ENCODE data around the gene CENPU.

The CENPU gene

GRCh38 chr4:184729946-184730345 is 4.0 kb downstream of the CENPU start:
- H3K36me3 ChIP-seq (ENCODE audit: control insufficient read depth in 2 of 2, insufficient read depth in 1 of 2, low read length in 2 of 2), result peaks cover 29 to 61% of the 10 kb centered on the region in 2 experiments; a peak in 2 of 3 replicates
- ChIA-PET POLR2A (no interaction called here), CTCF (interaction anchor here (0.8 kb wide), 1 partner anchor 10 kb away, joined by 3 read pairs; no protein-coding TSS in a partner anchor)

GRCh38 chr4:184728858-184729257 is 5.0 kb downstream of the CENPU start:
- Histone ChIP-seq H3K4me3 (ENCODE audit: low read depth, low read length) (no peak overlapping the region), H3K4me1 (ENCODE audit: control insufficient read depth, insufficient read depth, low read length) (no peaks in the 10 kb centered on the region), H3K36me3 (ENCODE audit: control insufficient read depth in 2 of 2, insufficient read depth in 1 of 2, low read length in 2 of 2) (peaks cover 29 to 72% of the 10 kb centered on the region in 2 experiments; a peak in 2 of 3 replicates), H3K9me3 (ENCODE audit: control insufficient read depth, insufficient read depth, low read depth, low read length) (no peaks in the 10 kb centered on the region), H3K27ac (ENCODE audit: extremely low read depth, low read depth, low read length) (no peak overlapping the region)
- ChIA-PET POLR2A (no interaction called here), CTCF (interaction anchor here (0.6 kb wide), 1 partner anchor 363 kb away, joined by 3 read pairs; no protein-coding TSS in a partner anchor)
- no peak for TF ChIP-seq YY1 (tag by site-specific recombination; IDR thresholded peaks at IDR 0.05)
- no peak for TF ChIP-seq ZNF792 (tag by site-specific recombination; IDR thresholded peaks at IDR 0.05)
- TF ChIP-seq ZSCAN4 (tag by site-specific recombination; IDR thresholded peaks at IDR 0.05), result no peak
- no peak for TF ChIP-seq ZBTB20 (tag by site-specific recombination; IDR thresholded peaks at IDR 0.05)
- TF ChIP-seq, protein P1, sequence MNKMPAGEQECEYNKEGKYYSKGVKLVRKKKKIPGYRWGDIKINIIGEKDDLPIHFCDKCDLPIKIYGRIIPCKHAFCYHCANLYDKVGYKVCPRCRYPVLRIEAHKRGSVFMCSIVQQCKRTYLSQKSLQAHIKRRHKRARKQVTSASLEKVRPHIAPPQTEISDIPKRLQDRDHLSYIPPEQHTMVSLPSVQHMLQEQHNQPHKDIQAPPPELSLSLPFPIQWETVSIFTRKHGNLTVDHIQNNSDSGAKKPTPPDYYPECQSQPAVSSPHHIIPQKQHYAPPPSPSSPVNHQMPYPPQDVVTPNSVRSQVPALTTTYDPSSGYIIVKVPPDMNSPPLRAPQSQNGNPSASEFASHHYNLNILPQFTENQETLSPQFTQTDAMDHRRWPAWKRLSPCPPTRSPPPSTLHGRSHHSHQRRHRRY (tag by site-specific recombination; IDR thresholded peaks at IDR 0.05), result no peak
- no peak for TF ChIP-seq EGR2 (tag by site-specific recombination; IDR thresholded peaks at IDR 0.05; ENCODE audit: low read depth)
- no peak for TF ChIP-seq ZNF624 (tag by site-specific recombination; IDR thresholded peaks at IDR 0.05)
- no peak for TF ChIP-seq GLIS2 (tag by site-specific recombination; IDR thresholded peaks at IDR 0.05)
- TF ChIP-seq CTCF (tag by site-specific recombination; IDR thresholded peaks at IDR 0.05), result no peak
- TF ChIP-seq ZNF248 (tag by site-specific recombination; IDR thresholded peaks at IDR 0.05), result no peak
- no peak for TF ChIP-seq ZNF830 (tag by site-specific recombination; IDR thresholded peaks at IDR 0.05; ENCODE audit: low read depth)
- no peak for TF ChIP-seq KLF10 (tag by site-specific recombination; IDR thresholded peaks at IDR 0.05)
- no peak for TF ChIP-seq PRDM2 (tag by site-specific recombination; IDR thresholded peaks at IDR 0.05; ENCODE audit: borderline replicate concordance)
- no peak for TF ChIP-seq ZNF629 (tag by site-specific recombination; IDR thresholded peaks at IDR 0.05)

More at GRCh38 chr4:184729946-184730345, 4.0 kb downstream of the CENPU start:
- Histone ChIP-seq H3K4me1 (ENCODE audit: control insufficient read depth, insufficient read depth, low read length) (0 out of 2 replicates have a peak, but pooled peaks cover 2% of the 10 kb centered on the region), H3K27ac (ENCODE audit: extremely low read depth, low read depth, low read length) (no peak overlapping the region), H3K9me3 (ENCODE audit: control insufficient read depth, insufficient read depth, low read depth, low read length) (no peaks in the 10 kb centered on the region), H3K4me3 (ENCODE audit: low read depth, low read length) (no peak overlapping the region)
- no peak for TF ChIP-seq SALL2 (tag by site-specific recombination; IDR thresholded peaks at IDR 0.05; ENCODE audit: borderline replicate concordance)
- TF ChIP-seq ZNF664 (tag by site-specific recombination; IDR thresholded peaks at IDR 0.05), result no peak
- TF ChIP-seq ZNF791 (tag by site-specific recombination; IDR thresholded peaks at IDR 0.05), result no peak
- TF ChIP-seq ZFP37 (tag by site-specific recombination; IDR thresholded peaks at IDR 0.05), result no peak
- TF ChIP-seq ZNF423 (tag by site-specific recombination; IDR thresholded peaks at IDR 0.05), result no peak
- TF ChIP-seq ZNF692 (tag by site-specific recombination; IDR thresholded peaks at IDR 0.05), result no peak
- TF ChIP-seq ZNF266 (tag by site-specific recombination; IDR thresholded peaks at IDR 0.05; ENCODE audit: low read depth), result no peak
- TF ChIP-seq GLI4 (tag by site-specific recombination; IDR thresholded peaks at IDR 0.05), result no peak
- no peak for TF ChIP-seq ZNF654 (tag by site-specific recombination; IDR thresholded peaks at IDR 0.05; ENCODE audit: low read depth)
- no peak for TF ChIP-seq ZNF211 (tag by site-specific recombination; IDR thresholded peaks at IDR 0.05; ENCODE audit: low read depth)
- TF ChIP-seq ZNF785 (tag by site-specific recombination; IDR thresholded peaks at IDR 0.05), result no peak

Measured in HEK293 (cell line).